Gastroesophageal sphincter (tissue), 3 donors: ENCODE results near the gene SMYD2.

Experiments
- EP300 ChIP-seq: sonication (generic); formaldehyde crosslinking; IDR thresholded peaks from one replicate; pipeline ENCODE4 v1.6.1; 2017; ENCODE audit warnings: antibody characterized with exemption, mild to moderate bottlenecking
- POLR2A ChIP-seq, 2 donors: fragments of 450-650 bp; IDR thresholded peaks; one replicate each; pipeline ENCODE4 v1.6.1; 2017; ENCODE audit warnings: antibody characterized with exemption in 2 of 2, mild to moderate bottlenecking in 2 of 2, moderate library complexity in 1 of 2
- POLR2AphosphoS5 ChIP-seq: sonication (generic); formaldehyde crosslinking; IDR thresholded peaks from one replicate; pipeline ENCODE4 v1.6.1; 2017; ENCODE audit warnings: antibody characterized with exemption
- TF ChIP-seq, protein P1 (sequence below), 4 experiments: fragments of 200-600 bp in 2 of 4; fragments of 450-650 bp in 2 of 4; sonication (generic) in 1 of 4; IDR thresholded peaks; one replicate each; pipeline ENCODE4 v1.5.1; 2017 to 2019; ENCODE audit warnings: antibody characterized with exemption in 4 of 4, mild to moderate bottlenecking in 2 of 4, moderate library complexity in 2 of 4

DNA sequence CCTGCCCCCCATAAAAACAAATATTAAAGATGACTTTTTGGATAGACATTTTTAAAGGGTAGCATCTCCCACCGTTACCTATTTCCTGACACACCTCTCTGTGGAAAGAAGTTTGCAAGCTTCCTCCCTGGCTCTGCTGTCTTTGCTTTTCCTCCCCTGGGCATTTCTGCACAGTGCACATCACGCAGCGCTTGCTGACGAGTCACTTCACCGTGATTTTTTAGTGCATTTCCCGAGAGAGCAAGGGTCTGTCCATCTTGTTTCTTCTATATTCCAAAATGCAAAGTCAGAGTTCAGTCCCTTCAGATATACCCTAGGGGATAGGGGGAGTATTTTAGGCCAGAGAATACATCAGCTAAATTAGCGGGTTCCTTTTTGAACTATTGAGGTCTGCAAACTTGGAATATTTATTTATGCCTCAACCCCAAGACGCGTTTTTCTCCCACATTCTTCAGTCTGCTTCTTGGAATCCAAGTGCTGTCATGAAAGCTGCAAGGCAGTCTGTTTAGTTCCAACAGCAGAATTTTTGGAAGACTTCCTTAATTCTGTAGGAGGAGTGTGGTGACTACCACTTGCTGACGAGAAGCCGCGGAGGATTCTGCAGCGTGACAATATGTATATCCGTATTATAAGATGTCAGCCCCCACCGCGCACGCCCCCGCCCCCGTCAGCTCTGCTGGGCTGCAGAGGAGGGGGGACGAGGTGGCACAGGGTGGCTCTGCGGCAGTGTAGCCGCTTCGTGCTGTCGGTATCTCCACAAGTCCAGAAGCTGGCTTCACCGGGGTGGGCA is 22.4 kb downstream of the SMYD2 start:
- TF ChIP-seq, protein P1, sequence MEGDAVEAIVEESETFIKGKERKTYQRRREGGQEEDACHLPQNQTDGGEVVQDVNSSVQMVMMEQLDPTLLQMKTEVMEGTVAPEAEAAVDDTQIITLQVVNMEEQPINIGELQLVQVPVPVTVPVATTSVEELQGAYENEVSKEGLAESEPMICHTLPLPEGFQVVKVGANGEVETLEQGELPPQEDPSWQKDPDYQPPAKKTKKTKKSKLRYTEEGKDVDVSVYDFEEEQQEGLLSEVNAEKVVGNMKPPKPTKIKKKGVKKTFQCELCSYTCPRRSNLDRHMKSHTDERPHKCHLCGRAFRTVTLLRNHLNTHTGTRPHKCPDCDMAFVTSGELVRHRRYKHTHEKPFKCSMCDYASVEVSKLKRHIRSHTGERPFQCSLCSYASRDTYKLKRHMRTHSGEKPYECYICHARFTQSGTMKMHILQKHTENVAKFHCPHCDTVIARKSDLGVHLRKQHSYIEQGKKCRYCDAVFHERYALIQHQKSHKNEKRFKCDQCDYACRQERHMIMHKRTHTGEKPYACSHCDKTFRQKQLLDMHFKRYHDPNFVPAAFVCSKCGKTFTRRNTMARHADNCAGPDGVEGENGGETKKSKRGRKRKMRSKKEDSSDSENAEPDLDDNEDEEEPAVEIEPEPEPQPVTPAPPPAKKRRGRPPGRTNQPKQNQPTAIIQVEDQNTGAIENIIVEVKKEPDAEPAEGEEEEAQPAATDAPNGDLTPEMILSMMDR (IDR thresholded peaks at IDR 0.05), result no peak
- TF ChIP-seq POLR2A (IDR thresholded peaks at IDR 0.05) (no peak), POLR2AphosphoS5 (no peak), EP300 (no peak)
